Left renal pelvis (tissue), 4 donors: ENCODE data around the gene P3H4. TPM values are rescaled to one million over a fixed set of nuclear protein-coding genes. Genes with fewer than 3 reads are reported as not detected.

Experiments used
- DNase-seq, 4 donors: peaks; one replicate each; pipeline ENCODE4 v3.0.0-alpha.2; 2013; ENCODE audit warnings: low read depth in 4 of 4, low spot score in 3 of 4
- polyA plus RNA-seq, 4 donors: library from polyadenylated mRNA; unstranded; fragments of 120-200 nt; gene quantifications; one replicate each; pipeline ENCODE4 v1.2.1, GENCODE V29; 2013; ENCODE audit not compliant: insufficient read length in 4 of 4

P3H4 gene
- polyA plus RNA-seq, 4 donors = 33.9 to 49.4 (median 39.8) TPM

- DNase-seq = no peak
Measured at GRCh38 chr17:41822216-41823140, 10.7 kb upstream of the P3H4 start.

GRCh38 chr17:41821776-41822175, 10.0 kb upstream of the P3H4 start:
- no peak for DNase-seq

GRCh38 chr17:41818024-41818423, 6.3 kb upstream of the P3H4 start:
- no peak for DNase-seq

GRCh38 chr17:41816637-41817320, 5.0 kb upstream of the P3H4 start:
- DNase-seq = no peak

GRCh38 chr17:41814195-41814594, 2.4 kb upstream of the P3H4 start:
- no peak for DNase-seq

- no peak for DNase-seq
Measured at GRCh38 chr17:41813699-41814124, 2.0 kb upstream of the P3H4 start.

- DNase-seq = no peak
Measured at GRCh38 chr17:41813152-41813680, 1.5 kb upstream of the P3H4 start.

- DNase-seq = peak in 2 of 4 donors; percentile 81 to 88
Measured at GRCh38 chr17:41812381-41813151, 817 bp upstream of the P3H4 start, which contains the start of gene FKBP10. TSS of gene FKBP10 (plus strand) at chr17:41813004. CDS start at chr17:41813035, 31 bp downstream.

GRCh38 chr17:41810659-41811548, 845 bp downstream of the P3H4 start:
- DNase-seq = no peak

- no peak for DNase-seq
Measured at GRCh38 chr17:41806685-41807445, 4.9 kb downstream of the P3H4 start.

- no peak for DNase-seq
Measured at GRCh38 chr17:41803049-41804020, 8.4 kb downstream of the P3H4 start.

- DNase-seq = peak in 1 of 4 donors; percentile 89
Measured at GRCh38 chr17:41801374-41802271, 10.1 kb downstream of the P3H4 start.

GRCh38 chr17:41800601-41801373, 11.0 kb downstream of the P3H4 start:
- peak in 1 of 4 donors; percentile 57 for DNase-seq

- DNase-seq = no peak
Measured at GRCh38 chr17:41799366-41799765, 12.4 kb downstream of the P3H4 start.

- no peak for DNase-seq
Measured at GRCh38 chr17:41797377-41797776, 14.4 kb downstream of the P3H4 start.
